Neuronal stem cell (in vitro differentiated cells): ENCODE measurements around the gene LPCAT4.
"Not testable (repeated sequence)": the region's sequence is repeated elsewhere in the genome, so short reads cannot be mapped to it uniquely, and the experiment has no call there.

Experiments used
- DNase-seq: peaks from one replicate; pipeline ENCODE4 v3.0.0-alpha.2; 2013; ENCODE audit warnings: low spot score
- H2AFZ ChIP-seq: one replicate; pipeline ENCODE4 v1.6.1; 2013; ENCODE audit warnings: mild to moderate bottlenecking, low read length, inconsistent platforms
- H2AK5ac ChIP-seq: 2 replicates; pipeline ENCODE4 v1.6.1; 2013; ENCODE audit warnings: low read depth, mild to moderate bottlenecking, inconsistent platforms, low read length, moderate library complexity, mixed read lengths
- H2BK120ac ChIP-seq: 2 replicates; pipeline ENCODE4 v1.6.1; 2013; ENCODE audit warnings: low read depth, mild to moderate bottlenecking, inconsistent platforms, low read length, moderate library complexity, mixed read lengths
- H2BK12ac ChIP-seq: one replicate; pipeline ENCODE4 v1.6.1; 2013; ENCODE audit warnings: low read length, inconsistent platforms
- H2BK15ac ChIP-seq: 2 replicates; pipeline ENCODE4 v1.6.1; 2013; ENCODE audit warnings: mild to moderate bottlenecking, low read length, inconsistent platforms, mixed read lengths
- H2BK5ac ChIP-seq: one replicate; pipeline ENCODE4 v1.6.1; 2013; ENCODE audit warnings: inconsistent platforms, mild to moderate bottlenecking, low read length, moderate library complexity
- H3K14ac ChIP-seq: one replicate; pipeline ENCODE4 v1.6.1; 2013; ENCODE audit warnings: low read length, inconsistent platforms
- H3K18ac ChIP-seq: 2 replicates; pipeline ENCODE4 v1.6.1; 2013; ENCODE audit warnings: low read length, inconsistent platforms
- H3K23ac ChIP-seq: 2 replicates; pipeline ENCODE4 v1.6.1; 2013; ENCODE audit warnings: low read depth, mild to moderate bottlenecking, mixed read lengths, low read length, inconsistent platforms; ENCODE audit not compliant: poor library complexity
- H3K27ac ChIP-seq: replicated peaks from 3 replicates; pipeline ENCODE4 v1.5.1; 2013; ENCODE audit warnings: low read length, inconsistent platforms
- H3K27me3 ChIP-seq, 3 experiments: 2 replicates each; pipeline ENCODE4 v1.6.1; 2013; ENCODE audit warnings: low read length in 3 of 3, mild to moderate bottlenecking in 2 of 3, inconsistent platforms in 1 of 3, low read depth in 1 of 3, mixed read lengths in 1 of 3, moderate library complexity in 1 of 3; ENCODE audit not compliant: control insufficient read depth in 3 of 3, insufficient read depth in 3 of 3
- H3K36me3 ChIP-seq, 2 donors: replicated peaks in 1 of 2; 2 replicates each; pipeline ENCODE4 v1.6.1; 2013; ENCODE audit warnings: low read length in 2 of 2; ENCODE audit not compliant: control insufficient read depth in 2 of 2, insufficient read depth in 2 of 2
- H3K4ac ChIP-seq: 2 replicates; pipeline ENCODE4 v1.6.1; 2013; ENCODE audit warnings: inconsistent platforms, mild to moderate bottlenecking, low read length, moderate library complexity
- H3K4me1 ChIP-seq, 2 donors: 1 replicate in 1 of 2; 2 replicates in 1 of 2; pipeline ENCODE4 v1.6.1; 2013; ENCODE audit warnings: low read length in 2 of 2, low read depth in 1 of 2; ENCODE audit not compliant: control insufficient read depth in 2 of 2, insufficient read depth in 1 of 2
- H3K4me2 ChIP-seq: one replicate; pipeline ENCODE4 v1.6.1; 2013; ENCODE audit warnings: mild to moderate bottlenecking, low read length, inconsistent platforms; ENCODE audit not compliant: insufficient read depth, poor library complexity, severe bottlenecking
- H3K4me3 ChIP-seq, 2 donors: 2 replicates each; pipeline ENCODE4 v1.5.1; 2013; ENCODE audit warnings: low read length in 2 of 2, mild to moderate bottlenecking in 2 of 2, inconsistent platforms in 1 of 2, moderate library complexity in 1 of 2
- H3K79me1 ChIP-seq: one replicate; pipeline ENCODE4 v1.6.1; 2013; ENCODE audit warnings: low read depth, mild to moderate bottlenecking, inconsistent platforms, low read length, moderate library complexity
- H3K9ac ChIP-seq: one replicate; pipeline ENCODE4 v1.6.1; 2013; ENCODE audit warnings: mild to moderate bottlenecking, low read depth, low read length, inconsistent platforms; ENCODE audit not compliant: poor library complexity
- H3K9me3 ChIP-seq, 2 donors: replicated peaks in 1 of 2; 2 replicates each; pipeline versions ENCODE3 to v1.6.1; 2013; ENCODE audit warnings: low read length in 2 of 2, mild to moderate bottlenecking in 2 of 2, inconsistent platforms in 1 of 2, low read depth in 1 of 2, mixed read lengths in 1 of 2, moderate library complexity in 1 of 2; ENCODE audit not compliant: control insufficient read depth in 2 of 2, insufficient read depth in 1 of 2
- H4K8ac ChIP-seq: one replicate; pipeline ENCODE4 v1.6.1; 2013; ENCODE audit warnings: low read depth, mild to moderate bottlenecking, inconsistent platforms, low read length, moderate library complexity
- H4K91ac ChIP-seq: one replicate; pipeline ENCODE4 v1.6.1; 2013; ENCODE audit warnings: low read length, low read depth, mild to moderate bottlenecking, inconsistent platforms; ENCODE audit not compliant: poor library complexity
- WGBS, 2 donors: extraction: QIAGEN DNeasy Blood & Tissue Kit; methylation state at CpG; one replicate each; pipeline ENCODE4 v1.1.7; 2013; ENCODE audit warnings: missing lambda C conversion rate in 2 of 2, mixed read lengths in 1 of 2; ENCODE audit not compliant: insufficient read length in 2 of 2, insufficient replicate concordance in 1 of 2; ENCODE audit errors: extremely low coverage in 2 of 2; 5-methylcytosine and 5-hydroxymethylcytosine counted together

LPCAT4 gene

DNA sequence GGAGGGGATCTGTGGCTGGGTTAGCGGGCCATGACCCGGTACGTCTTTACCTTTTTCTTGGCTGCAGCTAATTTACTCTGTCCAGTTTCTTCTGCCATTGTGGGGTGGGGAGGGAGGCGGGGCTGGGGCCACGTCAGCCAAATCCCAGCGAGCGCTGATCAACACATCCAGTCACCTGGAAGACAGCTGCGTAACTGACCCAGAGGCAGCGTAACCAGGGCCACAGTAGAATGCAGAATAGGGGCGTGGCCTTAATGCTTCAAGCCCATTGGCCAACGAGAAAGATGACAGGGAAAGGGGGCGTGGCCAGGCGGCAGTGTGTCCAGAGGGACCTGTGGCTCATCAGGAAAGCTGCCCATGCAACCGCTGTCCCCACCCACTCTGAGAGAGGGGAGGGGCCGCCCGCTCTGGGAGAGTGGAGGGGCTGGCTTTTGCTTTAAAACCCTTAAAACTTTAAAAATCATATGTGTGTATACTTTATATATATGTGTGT, 22.6 kb upstream of the LPCAT4 start:
- H3K4me3 ChIP-seq, H2BK12ac ChIP-seq, H3K9me3 ChIP-seq, H2BK120ac ChIP-seq, H3K79me1 ChIP-seq, H3K14ac ChIP-seq, H2BK5ac ChIP-seq, H2AK5ac ChIP-seq, H3K27me3 ChIP-seq, H2AFZ ChIP-seq, H3K4me1 ChIP-seq, H3K27ac ChIP-seq, H3K9ac ChIP-seq, H3K18ac ChIP-seq, H3K23ac ChIP-seq, H2BK15ac ChIP-seq, DNase-seq, H3K4me2 ChIP-seq, H4K8ac ChIP-seq, H3K36me3 ChIP-seq, H4K91ac ChIP-seq, H3K4ac ChIP-seq: not testable (repeated sequence)
- WGBS, 2 donors: no CpG with 5 or more reads among the region's 16 CpGs

DNA sequence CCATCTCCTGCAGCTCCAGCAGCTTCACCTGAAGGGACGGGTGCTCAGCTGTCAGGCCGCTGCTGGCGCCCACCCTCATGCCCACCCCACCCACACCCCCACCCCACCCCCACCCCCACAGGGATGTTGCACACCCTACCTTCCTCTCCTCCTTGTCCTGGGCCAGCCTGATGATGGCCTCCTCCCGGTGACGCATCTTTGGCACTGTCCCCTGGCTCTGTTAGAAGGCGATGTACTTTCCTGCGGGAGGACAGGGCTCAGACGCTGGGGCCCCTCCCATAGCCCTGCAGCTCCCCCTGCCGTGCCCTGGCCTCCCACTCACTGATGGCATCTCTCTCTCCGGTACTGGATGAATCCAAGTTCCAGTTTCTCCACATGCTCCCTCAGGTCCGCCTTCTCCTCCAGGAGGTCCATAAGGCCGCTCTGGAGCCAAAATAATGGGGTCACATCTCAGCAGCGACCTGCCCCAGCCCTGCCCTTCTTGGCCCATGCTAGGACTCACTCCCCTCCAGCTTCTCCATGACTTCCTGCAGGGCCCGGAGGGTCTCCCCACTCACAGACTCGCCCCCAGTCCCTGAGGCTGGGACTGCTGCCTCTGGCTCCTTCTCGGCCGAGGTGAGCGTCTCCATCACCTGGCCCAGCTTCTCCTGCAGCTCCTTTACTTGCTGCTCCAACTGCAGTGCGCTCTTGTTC, 15.0 kb upstream of the LPCAT4 start:
- H3K27me3 ChIP-seq, H3K9ac ChIP-seq, H2AFZ ChIP-seq, H2BK12ac ChIP-seq, H4K91ac ChIP-seq, H3K23ac ChIP-seq, H3K27ac ChIP-seq, H2BK120ac ChIP-seq, H3K4me3 ChIP-seq, H2BK15ac ChIP-seq, H3K4me2 ChIP-seq, H2AK5ac ChIP-seq, H3K4ac ChIP-seq, H3K14ac ChIP-seq, H3K4me1 ChIP-seq, H3K36me3 ChIP-seq, H4K8ac ChIP-seq, H3K9me3 ChIP-seq, H3K18ac ChIP-seq, H2BK5ac ChIP-seq, DNase-seq, H3K79me1 ChIP-seq: not testable (repeated sequence)
- no CpG with 5 or more reads among the region's 19 CpGs for WGBS, 2 donors

DNA sequence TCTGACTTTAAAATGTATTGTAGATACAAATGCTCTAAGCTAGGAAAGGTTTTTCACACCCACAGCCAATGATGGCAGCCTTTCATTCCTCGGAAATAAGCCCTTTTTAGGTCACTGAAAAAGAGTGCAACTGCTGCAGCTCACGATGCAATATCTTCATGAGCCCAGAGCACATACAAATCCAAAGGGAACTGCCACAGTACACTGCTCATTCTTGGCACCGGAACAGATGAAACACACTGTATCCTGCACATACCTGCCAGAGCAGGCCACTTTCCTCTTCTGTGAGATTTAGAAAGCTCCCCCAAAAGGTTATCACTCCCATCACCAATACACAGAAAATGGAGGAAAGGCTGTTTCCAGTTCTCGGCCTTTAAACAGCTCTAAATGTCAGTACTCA, 13.5 kb upstream of the LPCAT4 start:
- not testable (repeated sequence) for H2BK12ac ChIP-seq, H4K8ac ChIP-seq, H2BK5ac ChIP-seq, H2AK5ac ChIP-seq, H3K79me1 ChIP-seq, H3K4me3 ChIP-seq, H3K36me3 ChIP-seq, H3K18ac ChIP-seq, H2BK15ac ChIP-seq, H4K91ac ChIP-seq, H3K14ac ChIP-seq, H3K9me3 ChIP-seq, H3K27me3 ChIP-seq, DNase-seq, H3K27ac ChIP-seq, H3K4me2 ChIP-seq, H3K4ac ChIP-seq, H2AFZ ChIP-seq, H3K9ac ChIP-seq, H3K4me1 ChIP-seq, H2BK120ac ChIP-seq, H3K23ac ChIP-seq
- WGBS, 2 donors: no CpG with 5 or more reads among the region's 4 CpGs

DNA sequence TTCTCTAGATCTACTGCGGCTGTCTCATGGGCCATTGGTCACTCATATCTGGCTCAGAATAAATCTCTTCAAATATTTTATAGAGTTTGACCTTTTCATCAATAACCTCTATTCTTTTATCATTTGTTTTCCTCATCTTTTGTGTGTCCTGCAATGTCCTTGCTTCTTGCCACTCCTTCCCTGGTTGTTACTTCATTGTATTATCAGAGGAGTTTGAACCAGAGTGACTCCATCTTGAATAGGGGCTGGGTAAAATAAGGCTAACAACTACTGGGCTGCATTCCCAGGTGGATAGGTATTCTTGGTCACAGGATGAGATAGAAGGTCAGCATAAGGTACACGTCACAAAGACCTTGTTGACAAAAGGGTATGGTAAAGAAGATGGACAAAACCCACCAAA, 9.9 kb upstream of the LPCAT4 start:
- no peak for DNase-seq
- Histone ChIP-seq H2AK5ac (no peak overlapping the region), H2BK5ac (no peak overlapping the region), H3K4me3 (no peak overlapping the region), H4K8ac (no peak overlapping the region), H3K9me3 (peaks cover 4 to 5% of the 10 kb centered on the region in 2 donors), H3K27ac (no peak overlapping the region), H3K9ac (no peak overlapping the region), H2BK120ac (no peak overlapping the region), H3K18ac (no peak overlapping the region), H3K36me3 (peaks cover 0 to 6% of the 10 kb centered on the region in 2 donors), H2BK15ac (no peak overlapping the region), H3K23ac (no peak overlapping the region), H4K91ac (no peak overlapping the region), H3K4ac (no peak overlapping the region), H3K14ac (no peak overlapping the region), H3K27me3 (no peaks in the 10 kb centered on the region), H3K4me1 (no peaks in the 10 kb centered on the region), H3K79me1 (no peaks in the 10 kb centered on the region), H2AFZ (no peak overlapping the region), H3K4me2 (no peak overlapping the region), H2BK12ac (no peak overlapping the region)
- WGBS, 2 donors: no CpG with 5 or more reads among the region's 2 CpGs
